ENCODE measurements around the gene TMEM255A.

Gene TMEM255A

DNA sequence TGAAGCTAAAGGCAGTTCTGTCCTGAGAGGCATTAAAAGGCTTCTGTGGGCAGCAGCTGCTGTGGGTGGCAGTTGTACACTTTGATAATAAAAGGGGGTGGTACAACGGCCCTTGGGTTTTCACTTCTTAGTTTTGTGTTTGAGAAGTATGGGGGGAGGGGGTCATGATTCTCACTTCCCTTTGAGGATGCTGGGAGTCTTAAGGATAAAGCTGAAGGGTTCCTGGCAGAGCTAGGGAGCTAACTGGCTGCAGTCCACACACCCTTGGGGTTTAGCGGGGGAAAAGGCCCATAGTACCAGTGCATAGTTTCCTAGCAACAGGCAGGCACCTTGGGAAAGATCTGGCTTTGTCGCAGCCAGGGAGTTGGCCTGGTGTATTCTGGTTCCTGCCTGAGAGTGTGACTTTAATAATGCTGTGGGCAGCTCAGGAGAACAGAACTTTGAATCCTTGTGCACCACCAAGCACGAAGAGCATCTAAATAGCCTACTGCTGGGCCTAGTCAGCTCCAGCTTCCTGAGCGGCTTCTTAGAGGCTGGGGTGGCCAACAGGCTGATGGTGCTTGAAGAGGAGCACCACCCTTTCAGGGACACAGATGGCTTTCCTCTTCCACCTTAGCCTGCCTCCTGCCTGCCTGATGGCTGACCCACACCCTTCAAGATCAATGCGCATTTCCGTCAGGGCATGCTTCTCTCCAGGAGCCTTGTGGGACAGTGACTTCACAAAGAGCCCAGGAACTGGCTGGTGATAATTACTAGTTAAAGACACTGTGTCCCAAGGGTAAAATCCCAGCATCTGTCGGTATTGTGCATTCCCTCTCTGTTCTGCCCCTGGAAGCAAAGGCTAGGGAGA is 48.2 kb downstream of the TMEM255A start:
- DNase-seq = no peak

DNA sequence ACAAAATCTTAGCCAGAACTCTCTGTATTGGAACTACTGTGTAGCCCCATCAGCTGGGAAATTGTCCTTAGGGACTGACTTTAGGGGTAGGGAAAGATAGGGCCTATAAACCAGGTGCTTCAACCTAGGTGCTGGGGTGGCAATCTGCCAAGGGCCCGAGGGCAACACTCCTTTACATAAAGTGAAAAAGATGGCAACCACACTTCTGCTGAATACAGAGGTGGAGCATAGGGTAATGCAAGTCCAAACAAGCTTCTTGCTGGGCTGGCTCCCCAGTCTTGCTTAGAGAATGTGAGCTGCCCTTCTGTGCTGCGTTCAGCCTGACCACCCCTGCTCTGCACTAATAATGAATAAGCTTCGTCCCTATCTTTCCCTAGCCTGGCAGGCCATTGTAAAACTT is 50.9 kb downstream of the TMEM255A start:
- no peak for DNase-seq

DNA sequence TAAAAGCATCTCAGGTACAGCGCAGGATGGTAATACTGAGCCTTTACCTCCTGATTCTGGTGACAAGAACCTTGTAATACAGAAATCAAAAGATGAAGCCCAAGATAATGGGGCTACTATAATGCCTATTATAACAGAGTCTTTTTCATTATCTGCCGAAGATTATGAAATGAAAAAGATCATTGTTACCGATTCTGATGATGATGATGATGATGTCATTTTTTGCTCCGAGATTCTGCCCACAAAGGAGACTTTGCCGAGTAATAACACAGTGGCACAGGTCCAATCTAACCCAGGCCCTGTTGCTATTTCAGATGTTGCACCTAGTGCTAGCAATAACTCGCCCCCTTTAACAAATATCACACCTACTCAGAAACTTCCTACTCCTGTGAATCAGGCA is 57.5 kb downstream of the TMEM255A start:
- DNase-seq = no peak

DNA sequence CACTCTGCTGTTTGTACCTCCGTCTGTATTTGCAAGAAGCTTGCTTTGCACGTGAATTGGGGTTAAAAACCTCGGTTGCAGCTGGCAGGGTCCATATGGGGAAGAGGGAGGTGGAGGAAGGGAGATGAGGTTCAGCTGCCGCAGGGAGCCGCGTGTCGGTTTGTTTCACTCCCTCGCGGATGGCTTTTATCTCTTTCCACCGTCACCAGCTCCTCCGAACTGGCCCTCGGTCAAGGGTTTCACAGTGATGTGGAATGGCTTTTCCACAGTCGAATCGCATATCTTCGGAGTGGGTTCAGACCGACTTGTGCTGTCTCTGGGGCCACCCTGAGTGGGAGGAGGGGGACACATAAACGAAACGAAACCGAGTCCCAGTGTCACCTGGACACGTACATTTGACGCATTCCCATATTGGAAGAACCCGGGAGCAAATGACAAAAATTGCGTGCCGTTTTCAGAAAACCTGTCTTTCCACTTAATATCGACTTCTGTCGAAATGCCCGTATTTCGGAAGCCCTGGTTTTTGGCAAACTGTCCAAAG is 59.7 kb downstream of the TMEM255A start:
- DNase-seq = no peak

DNA sequence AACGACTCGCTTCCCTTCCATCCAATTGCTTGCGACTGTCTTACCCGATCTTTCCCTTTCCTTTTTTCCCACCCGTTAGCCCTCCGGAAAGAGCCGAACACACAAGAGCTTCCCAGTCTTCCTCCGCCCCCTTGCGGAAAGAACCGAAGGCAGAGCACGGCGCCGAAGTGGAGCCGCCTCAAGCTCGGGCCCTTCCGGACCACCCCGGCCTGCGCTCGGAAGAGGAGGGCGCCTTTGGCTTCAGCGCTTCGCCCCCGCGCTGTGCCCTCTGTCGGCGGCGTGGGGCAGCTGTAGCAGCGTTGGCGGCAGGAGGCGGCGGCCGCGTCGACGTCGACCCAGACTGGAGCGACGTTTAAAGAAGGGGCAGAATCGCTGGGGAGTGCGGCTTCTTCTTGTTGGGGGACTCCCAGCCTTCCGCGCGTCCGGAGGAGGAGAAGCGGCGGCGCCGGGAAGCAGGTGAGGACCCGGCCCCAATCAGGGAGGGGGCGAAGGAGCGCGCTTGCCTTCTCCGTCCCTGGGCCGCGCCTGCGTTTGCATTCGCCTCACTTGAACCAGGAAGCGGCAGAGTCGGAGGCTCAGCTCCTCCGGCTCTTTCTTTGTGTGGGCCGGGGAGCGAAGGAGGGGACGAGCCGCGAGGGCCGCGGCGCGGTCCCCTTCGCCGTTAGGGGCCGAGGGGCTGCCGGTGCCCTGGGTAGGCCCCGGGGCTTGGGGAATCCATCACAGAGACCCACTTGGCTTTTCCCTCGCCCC is 60.6 kb downstream of the TMEM255A start, which contains the start of gene ZBTB33:
Gene ZBTB33, plus strand, starts transcription at position 291 of the 750 bp plus-strand sequence. CDS start 2,604 bp downstream, outside the sequence.
- peak; percentile 28 to 78 (median 54) for DNase-seq

DNA sequence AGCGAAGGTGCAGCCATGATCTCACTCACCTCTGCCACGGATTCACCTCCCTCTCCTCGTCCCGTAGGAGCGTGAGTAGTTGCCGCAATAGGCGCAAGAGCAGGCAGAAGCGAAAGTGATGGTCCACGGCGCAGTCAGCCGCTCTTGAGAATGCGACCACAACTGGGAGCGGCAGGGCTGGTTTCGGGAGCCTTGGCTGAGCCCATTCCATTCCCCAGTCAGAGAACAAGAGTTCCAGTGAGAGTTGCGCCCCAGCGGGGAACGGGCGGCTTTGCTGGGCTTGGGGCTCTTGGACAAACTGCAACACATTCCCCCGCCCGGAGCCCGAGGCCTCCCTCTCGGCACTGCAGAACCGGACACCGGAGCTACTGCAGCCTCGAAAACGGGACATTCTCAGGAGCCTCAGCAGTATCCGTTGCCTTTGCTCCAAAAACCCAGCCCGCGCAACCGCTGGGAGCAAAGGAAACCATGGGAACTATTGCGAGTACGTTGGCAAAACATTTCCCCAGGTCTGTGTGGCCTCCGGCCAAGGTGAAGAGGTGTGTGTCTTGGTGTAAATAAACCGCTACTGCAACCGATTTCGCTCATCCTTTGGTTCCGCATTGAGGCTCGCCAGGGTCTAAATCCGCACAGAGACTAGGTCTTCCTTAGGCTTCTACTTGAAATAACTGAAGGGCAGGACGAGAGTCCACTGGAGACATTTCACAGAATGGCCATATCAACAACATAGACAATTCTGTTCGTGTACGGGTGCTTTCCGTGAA is 66.3 kb downstream of the TMEM255A start:
- peak; percentile 5 to 43 (median 12) for DNase-seq

DNA sequence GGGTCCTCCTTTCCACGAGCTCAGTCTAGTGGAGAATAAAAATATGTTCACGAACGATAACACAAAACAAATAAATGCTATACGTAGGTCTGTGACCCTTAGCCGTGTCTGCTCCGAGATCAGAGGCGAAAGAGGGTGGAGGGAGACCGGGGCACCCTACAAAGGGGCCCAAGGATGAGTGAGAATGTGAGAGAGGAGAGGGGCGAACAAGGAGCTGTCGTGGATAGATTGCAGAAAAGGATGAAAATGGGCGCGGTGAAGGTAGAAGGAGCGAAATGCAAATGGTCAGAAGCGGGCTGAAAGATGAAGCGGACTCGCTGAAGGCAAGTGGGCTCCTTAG is 66.9 kb downstream of the TMEM255A start:
- no peak for DNase-seq

DNA sequence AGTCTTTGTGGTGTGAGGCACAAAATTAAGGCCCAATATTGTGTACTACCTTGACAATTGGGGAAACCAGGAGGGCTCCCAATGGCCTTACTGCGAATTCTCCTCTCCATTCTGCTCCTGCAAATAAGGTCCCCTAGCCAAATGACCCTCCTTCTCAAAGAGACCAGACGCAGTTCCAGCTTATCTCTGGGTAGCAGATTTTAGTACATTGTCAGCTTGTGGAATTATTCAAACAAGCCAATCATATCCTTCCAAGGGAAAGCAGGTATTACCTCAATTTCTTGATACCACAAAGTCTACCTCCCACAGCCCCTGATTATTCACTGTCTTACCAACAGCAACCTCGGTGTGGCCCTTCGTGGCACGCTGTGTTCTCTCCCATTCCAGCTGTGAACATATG is 68.4 kb downstream of the TMEM255A start:
- no peak for DNase-seq

DNA sequence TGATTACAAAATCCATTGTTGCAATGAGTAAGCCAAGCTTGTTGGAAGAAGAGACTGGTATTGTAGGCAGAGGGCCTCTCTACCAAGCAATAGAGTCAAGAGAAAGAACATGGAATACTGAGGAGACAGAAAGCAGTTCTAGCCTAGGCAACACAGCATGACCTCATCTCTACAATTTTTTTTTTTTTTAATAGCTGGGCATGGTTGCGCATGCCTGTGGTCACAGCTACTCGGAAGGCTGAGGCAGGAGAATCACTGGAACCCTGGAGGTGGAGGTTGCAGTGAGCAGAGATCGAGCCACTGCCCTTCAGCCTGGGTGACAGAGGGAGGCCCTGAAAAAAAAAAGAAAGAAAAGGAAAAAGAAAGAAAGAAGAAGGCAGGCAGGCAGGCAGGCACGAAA is 72.3 kb downstream of the TMEM255A start:
- DNase-seq = no peak

DNA sequence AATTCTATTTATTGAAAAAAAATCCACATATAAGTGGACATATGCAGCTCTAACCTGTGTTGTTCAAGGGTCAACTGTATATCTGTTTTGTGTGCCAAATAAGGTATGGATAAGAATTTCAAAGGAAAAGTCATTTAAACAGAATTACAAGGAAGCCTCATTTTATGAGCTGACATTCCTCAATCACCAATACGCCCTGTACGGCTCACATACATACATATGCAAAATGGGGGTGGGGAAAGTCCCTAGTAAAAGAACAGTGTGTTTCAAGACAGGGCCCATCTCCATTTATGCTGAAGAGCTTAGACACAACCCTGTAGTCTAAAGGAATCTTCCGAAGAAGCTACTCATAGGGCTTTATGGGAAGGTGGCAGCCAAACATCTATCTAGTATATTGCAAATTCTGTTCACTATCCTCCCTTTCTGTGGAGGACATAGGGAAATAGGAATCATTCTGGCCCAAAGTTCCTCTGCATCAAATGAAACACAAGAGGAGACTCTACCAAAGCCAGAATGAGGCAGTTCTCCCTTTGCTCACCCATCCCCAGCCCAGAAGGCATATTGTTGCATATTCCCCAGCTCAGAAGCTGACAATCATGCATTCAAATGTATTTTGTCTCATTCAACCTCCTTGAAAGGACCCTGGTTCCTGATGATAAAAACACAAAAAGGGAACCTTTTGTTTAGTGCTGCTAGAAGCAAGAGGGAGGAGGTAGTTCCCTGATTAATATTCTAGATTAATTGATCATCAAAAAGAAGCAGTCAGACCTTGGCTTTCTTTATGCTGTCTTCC is 74.4 kb downstream of the TMEM255A start:
- DNase-seq = no peak

DNA sequence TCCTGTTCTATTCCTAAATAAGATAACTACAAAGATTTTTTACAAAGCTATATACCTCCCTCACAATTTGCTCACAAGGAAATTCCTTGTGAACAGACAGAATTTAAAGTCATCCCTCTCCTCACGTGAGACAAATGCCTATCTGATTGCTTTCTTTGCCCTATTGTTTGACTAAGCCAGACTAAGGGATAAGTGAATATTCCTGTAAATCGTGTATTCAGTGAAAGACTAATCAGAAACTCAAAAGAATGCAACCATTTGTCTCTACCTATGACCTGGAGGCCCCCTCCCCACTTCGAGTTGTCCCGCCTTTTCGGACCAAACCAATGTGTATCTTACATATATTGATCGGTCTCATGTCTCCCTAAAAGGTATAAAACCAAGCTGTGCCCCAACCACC is 76.0 kb downstream of the TMEM255A start:
- DNase-seq = no peak

DNA sequence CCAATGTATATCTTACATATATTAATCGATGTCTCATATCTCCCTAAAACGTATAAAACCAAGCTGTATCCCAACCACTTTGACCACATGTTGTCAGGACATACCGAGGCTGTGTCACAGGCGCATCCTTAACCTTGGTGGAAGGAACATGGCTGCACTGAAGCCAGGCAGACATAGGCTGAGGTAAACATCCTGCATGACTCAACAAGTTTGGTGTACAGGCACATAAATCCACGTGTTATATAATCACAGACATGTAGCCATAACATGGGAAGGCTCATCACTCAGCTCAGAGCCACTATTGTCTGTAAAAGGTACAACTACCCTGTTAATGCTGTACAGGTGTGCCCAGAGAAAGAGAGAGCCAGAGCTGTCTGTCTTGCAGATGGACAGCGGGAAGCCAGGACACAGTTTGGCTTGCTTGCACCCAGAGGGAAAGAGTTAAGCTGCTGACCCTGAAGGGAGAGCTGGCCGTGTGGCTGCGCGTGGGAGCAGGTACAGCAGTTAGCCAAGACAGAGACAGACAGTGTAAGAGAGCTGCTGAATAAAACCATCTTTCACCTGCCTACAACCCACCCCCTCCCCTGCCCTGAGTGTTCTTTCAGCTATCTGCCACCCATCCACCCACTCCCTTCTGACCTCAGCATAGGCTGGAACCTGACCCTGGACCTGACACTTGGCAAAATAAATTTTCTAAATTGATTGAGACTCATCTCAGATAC is 82.9 kb downstream of the TMEM255A start:
- DNase-seq = no peak

DNA sequence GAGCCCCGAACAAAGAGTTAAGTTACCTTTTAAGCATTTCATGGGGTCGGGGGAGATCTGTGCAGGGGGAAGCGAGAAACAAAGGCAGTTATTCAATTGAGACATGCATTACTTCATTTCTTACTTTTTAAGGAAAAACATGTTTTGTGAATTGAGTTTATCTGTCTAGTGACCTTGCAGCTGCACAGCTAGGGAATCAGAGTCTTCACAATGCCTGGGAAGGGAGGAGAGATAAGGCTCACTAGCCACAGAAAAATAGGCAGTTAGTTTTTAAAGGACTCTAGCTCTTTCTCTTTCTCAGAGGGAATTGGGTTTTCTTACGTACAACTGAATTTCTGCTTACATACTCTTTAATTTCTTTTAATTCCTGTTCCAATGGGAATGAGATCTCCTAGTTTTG is 86.9 kb downstream of the TMEM255A start:
- no peak for DNase-seq

DNA sequence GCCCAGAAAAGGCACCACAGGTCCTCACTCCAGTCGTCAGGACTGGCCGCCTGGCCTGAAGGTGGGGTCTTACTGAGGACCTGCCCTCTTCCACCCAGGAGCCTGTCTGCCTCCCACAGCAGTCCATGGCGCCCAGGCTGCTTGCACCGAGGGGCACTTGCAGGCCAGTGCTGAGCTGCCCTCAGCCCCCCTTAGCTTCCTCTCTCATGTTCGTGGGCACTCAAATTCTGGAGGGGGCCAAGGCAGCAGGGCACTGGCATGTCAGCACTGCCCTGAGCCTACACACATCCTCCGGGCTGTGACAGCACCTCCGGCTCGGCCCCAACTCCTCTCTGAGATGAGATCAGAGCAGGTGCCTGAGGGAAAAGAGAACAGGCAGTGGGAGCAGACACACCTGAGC is 87.9 kb downstream of the TMEM255A start:
- DNase-seq = no peak

DNA sequence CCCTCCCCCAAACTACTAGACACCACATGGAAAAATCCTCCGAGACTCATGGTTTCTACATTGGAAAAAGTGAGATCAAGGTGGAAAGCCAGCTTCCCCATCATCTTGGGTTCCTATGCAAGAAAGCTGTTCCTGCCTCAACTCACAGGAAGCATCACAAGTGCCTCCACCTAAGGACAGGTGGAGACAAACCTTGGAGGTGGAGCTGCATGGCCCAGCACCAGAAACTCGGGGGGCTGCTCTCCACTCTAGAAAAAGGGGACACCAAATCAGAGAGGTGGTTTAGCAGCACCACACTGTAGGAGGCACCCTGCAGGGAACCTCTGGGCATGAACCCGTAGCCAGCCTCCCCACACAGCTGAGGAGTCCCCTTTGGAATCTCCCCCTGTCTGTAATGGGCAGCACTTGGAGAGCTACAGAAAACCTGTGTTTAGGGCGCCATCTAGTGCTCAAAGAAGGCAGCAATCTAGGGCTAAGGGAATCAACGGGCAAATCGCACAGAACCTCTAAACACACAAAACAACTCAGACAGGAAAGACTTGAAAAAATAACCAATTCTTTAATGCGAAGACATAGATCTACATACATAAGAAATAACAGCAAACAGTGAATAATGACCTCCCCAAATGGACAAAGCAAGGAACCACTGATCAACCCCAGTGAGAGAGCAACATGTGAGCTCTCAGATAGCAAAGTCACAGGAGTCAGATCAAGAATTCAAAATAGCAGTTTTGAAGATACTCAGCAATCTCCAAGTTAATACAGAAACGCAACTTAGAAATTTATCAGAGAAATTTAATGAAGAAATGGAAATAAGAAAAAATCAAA is 97.6 kb downstream of the TMEM255A start:
- DNase-seq = peak in 3 of 4 experiments; percentile 8 to 35 (median 9)
